MM.1S (cell line): ENCODE results near the gene GNG13.

Experiments
- CTCF ChIP-seq: fragments of 300-600 bp; sonication (generic); IDR thresholded peaks from 2 replicates; pipeline ENCODE4 v1.5.1; 2016; ENCODE audit warnings: antibody characterized with exemption, low read length, mixed read lengths
- EZH2 ChIP-seq: fragments of 300-600 bp; sonication (generic); optimal IDR thresholded peaks from 2 replicates; pipeline ENCODE3; 2017; ENCODE audit warnings: low read depth, mild to moderate bottlenecking, antibody characterized with exemption, low read length, mixed read lengths
- EZH2phosphoT487 ChIP-seq: fragments of 300-600 bp; sonication (generic); IDR thresholded peaks from 2 replicates; pipeline ENCODE4 v1.6.1; 2018; ENCODE audit warnings: antibody characterized with exemption, low read length

GRCh38 chr16:838741-839140, 38.2 kb upstream of the GNG13 start:
- TF ChIP-seq CTCF (no peak), EZH2phosphoT487 (no peak), EZH2 (no peak)
